ENCODE data around the gene EPS15.
A peak's percentile ranks its signal among the peaks of the same experiment; 100 is the strongest.

EPS15 gene

DNA sequence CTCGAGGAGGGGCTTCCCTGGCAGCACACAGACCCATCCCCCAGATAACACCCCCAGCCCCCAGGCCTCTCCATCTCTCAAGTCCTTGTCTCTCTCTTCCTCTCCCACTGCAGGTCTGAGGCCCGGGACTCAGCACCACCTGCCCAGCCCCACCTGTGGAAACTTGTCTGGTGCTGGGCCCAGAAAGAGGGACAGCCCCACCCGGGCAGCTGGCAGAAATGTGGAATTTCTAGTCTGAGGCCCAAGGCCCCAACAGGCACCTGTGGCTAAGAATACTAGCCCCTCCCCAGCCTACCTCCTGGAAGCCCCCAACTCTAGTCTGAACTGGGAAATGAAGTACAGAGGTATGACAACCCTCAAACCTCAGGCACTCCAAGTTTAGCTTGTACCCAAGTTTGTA is 204.1 kb downstream of the EPS15 start:
- DNase-seq (ENCODE audit: low spot score), result no peak

DNA sequence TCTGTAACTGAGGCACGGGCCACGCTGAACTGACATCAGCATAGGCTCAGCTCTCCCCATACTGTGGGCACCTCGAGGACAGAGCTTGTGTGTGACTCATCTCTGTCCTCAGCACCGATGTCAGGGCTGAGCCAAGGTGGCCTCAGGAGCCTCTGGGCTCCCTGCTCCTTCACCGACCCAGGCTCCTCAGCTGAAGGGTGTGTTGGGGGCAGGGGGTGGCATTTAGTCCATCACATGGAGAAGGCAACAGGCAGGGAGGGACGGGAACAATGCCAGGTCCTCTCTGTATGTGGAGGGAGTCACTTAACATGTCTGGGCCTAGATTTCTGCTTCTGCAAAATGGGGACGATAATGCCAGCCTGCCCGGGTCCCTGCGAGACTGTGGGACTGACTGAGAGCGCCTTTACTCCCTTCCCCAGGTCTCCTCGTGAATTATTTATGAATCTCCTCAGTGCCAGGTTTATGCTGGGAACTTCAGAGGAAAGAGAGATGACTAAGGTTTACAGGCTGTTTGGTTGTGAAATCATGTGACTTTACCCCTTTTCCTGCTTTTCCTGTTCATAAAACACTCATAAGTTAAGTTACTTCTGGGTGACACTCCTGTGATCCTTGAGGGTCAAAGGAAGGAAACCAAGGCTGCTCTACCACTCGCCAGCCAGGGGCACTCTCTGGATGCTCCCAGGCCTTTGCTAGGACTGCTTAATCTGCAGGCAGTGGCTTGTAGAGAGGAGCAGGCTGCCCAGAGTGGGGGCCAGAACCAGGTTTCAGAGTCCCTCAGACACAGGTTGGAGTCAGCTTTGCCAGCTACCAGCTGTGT is 204.9 kb downstream of the EPS15 start:
- DNase-seq (ENCODE audit: low spot score), result no peak

DNA sequence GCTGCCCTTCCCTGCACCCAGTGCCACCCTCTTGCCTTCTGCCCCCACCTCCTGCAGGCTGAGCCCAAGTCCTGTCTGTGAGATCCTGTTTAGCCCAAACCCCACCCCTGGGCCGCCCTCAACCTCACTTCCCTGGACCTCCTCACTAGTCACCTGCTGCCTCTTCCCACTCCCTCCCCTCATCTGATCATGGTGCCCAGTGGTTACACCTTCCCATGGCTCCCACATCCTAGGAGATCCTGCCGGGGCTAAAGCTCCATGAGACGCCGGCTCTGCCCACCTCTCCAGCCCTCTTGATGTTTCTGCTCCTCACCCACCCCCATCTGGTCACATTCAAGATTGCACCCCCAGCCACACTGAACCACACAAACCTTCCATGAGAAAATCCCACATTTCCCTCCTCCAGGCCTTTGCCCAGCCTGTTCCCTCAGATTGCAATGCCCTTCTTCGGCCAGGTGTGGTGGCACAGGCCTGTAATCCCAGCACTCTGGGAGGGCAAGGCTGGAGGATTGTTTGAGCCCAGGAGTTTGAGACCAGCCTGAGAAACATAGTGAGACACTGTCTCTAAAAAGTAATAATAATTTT is 205.7 kb downstream of the EPS15 start:
- DNase-seq (ENCODE audit: low spot score), result peak; percentile 17

DNA sequence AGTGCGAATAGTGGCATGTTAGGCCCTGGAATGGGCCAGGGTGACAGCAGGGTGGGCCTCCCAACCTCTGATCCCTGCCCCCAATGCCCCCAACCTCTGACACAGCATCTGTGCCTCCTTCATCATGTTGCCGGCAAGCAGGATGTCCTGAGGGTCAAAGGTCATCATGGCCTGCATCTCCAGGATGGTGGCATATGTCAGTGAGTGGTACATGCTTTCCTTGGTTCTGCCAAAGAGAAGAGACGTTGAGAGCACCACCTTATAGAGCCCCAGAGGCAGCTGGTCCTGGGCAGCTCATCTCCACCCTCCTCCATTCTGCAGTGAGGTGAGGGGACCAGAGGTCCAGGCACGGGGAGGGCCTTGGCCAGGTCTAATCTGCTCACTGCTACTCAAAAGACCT is 206.3 kb downstream of the EPS15 start:
- no peak for DNase-seq (ENCODE audit: low spot score)

DNA sequence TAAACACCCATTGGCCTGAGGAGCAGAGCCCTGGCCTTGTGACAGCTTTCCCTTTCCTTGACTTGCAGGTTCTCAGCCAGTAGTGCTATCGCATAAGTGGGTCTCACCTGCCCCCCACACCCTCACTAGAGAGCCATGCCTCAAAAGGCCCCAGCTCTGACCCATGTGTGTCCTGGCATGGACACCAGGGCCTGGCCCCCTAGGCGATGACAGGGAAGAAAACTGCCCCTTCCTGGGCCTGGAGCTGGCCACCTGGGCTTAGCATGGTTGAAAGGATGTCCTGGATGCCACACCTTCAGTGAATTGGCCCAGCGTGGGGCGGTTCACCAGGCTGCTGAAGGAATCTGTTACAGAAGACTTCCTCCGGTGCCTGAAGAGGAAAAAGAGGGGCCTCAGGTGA is 207.2 kb downstream of the EPS15 start:
- no peak for DNase-seq (ENCODE audit: low spot score)

DNA sequence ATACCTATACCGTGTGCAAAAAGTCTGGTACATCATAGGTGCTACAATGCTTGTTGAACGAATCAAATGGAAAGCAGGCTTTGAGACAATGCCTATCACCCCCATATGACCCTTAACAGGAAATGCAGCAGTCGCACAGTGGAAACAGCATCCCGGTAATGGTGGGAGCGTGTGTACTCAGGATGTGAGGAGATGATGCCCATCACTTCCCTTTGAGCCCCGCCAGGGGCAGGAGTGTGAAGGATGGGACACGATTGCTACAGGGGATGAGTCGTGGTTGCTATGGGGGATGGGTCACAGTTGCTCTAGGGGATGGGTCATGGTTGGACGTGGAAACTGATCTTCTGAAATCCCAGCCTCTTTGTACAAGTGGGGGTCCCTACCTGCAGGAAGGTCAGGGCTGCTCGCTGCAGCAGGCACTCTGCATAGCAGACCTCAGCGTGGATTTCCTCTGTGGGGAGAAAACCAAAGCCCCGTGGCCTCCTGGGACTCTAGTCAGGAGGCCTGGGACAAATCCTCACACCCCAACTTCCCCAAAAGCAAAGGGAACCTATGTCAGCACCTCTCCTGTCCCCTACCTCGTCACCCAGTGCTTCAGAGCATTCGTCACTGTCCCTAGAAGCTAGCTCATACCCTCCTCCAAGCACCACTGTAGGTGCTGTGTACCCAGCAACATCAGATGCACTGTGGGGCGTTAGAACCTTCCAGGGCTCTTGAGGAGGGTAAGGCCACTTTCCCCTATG is 208.0 kb downstream of the EPS15 start:
- DNase-seq (ENCODE audit: low spot score), result no peak

DNA sequence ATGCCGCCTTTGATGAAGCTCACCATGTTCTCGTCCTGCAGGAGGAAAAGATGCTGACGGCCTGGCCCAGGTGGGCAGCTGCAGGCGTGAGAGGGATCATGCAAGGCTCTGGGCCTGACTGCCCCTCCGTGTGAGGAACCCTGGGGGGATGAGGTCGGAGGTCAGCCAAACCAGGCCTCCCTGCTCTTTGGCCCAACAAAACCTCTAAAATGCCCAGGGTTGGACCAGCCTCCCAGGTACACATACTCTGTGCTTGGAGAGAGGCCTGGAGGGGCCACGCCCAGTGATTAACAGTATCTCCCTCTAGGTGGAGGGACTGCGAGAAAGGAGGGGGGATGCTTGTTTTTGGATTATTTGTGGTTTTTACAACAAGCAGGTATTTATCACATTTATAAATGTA is 209.8 kb downstream of the EPS15 start:
- DNase-seq (ENCODE audit: low spot score), result no peak

DNA sequence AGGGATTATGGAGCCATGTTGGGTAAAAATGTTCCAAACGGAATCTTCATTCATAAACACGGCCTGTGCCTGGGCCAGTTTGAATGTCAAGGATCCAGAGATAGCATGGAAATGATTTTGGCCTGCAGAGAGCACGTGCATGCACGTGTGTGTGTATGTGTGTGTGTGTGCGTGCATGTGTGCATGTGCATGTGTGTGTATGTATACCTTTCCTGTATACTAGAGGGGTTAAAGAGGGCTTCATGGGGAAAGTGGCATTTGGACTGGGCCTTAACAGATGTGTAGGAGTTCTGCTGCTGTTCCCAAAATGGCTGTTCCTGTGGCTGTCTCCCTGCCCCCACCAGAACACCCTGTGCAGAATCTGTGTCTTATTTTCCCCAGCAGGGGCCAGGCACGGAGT is 210.4 kb downstream of the EPS15 start:
- DNase-seq (ENCODE audit: low spot score), result no peak

DNA sequence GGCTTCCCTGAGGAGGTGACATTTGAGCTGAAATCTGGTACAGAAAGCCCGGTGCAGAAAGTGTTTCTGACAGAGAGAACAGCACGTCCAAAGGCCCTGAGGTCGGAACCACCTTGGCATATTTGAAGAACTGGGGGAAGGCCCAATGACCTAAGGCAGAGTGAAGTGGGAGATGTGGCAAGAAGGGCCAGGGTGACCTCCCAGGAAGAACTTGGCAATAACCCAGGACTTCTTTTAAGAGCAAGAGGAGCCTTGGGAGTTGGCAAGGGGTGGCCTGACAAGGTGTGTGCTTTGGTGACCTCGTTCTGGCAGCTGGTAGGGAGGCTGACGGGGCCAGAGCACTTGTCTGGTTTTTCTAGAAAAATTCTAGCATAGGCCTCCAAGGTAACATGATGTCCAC is 212.1 kb downstream of the EPS15 start:
- DNase-seq (ENCODE audit: low spot score), result no peak

DNA sequence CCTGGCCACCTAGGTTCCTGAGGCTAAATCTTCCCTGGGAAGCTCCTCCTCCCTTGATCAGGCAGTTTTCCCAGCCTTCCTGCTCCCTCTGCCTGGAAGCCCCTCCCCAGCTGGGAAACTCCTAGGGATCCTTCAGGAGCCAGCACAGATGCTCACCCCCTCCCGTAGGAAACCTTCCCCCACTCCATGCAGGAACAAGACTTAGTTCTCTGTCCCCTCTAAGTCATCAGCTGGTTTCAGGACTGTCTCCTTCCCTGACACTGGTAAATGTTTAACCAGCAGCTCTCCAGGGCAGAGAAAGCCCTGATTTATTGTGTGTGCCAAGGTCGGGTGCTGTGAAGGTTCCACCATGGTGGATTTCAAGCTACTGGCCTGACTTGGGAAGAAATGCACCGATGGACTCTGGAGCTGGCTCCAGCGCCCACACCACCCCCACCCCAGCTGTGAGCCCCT is 213.7 kb downstream of the EPS15 start:
- DNase-seq (ENCODE audit: low spot score), result no peak

DNA sequence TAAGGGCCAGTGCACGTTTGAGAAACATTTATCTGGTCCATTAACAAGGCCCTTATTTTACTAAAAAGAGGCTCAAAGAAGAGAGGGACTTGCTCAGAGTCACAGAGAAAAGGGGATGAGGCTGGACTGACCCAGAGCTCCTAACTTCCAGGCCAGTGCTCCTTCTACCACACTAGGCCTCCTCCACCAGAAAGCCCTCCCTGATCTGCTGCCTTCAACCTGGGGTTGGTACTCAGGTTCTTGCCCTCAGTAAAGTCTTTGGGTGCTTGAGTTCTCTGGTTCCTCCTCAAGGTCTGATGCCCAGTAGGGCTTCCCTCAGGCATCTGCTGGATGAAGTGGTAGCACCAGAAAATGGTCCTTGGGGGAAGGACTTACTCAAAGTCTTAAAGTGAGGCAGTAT is 214.7 kb downstream of the EPS15 start:
- DNase-seq (ENCODE audit: low spot score), result no peak

Data from NAMALWA (cell line).